ENCODE results near the gene BUD13. TPM values are rescaled to one million over a fixed set of nuclear protein-coding genes. Genes with fewer than 3 reads are reported as not detected.

BUD13 gene
- total and polyA plus RNA-seq, 2 of the 13 experiments (the other 11 are each of a cell fraction or from before 2014, with no cell fraction given): 13.3 to 25.9 TPM

DNA sequence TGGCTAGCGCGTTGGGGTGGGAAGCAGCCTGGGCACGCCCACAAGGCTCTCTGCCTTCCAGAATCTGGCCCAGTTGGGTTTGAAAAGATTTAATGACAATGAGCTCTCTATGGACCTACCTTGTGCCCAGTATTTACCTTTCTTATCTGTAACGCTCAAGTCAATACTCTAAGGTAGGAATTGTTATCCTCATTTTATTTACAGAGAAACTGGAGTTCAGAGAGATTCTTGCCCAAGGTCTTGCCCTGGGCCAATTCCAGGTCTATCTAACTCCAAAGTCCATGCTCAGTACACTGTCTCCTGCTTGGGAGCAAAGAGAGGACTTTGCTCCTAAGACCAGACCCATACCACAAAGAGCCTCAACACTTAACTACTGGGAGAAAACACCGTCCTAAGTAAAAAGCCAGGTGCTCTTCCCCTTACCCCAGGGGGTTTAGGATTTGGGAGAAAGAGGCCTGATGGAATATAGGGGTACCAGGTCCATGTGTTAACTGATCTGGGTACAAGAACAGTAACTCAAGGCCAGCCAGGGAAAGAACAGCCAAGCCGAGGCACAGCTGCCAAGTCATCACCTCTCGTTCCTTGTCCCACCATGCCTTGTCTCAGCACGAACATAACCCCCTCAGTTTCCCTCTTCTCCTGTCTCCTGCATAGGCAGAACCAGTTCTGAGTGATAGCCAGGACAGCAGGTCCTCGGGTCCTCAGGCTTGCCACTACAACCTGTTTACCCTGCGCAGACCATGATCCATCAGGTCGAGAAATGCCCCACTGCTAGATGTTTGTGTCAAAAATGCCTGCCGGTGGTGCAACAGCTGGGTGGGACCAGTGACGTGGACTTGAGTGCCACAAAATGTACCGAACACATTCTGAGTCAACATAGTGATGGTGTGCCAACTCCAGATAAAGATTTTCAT is 35.7 kb upstream of the BUD13 start (continued):
- TF ChIP-seq, protein P1, sequence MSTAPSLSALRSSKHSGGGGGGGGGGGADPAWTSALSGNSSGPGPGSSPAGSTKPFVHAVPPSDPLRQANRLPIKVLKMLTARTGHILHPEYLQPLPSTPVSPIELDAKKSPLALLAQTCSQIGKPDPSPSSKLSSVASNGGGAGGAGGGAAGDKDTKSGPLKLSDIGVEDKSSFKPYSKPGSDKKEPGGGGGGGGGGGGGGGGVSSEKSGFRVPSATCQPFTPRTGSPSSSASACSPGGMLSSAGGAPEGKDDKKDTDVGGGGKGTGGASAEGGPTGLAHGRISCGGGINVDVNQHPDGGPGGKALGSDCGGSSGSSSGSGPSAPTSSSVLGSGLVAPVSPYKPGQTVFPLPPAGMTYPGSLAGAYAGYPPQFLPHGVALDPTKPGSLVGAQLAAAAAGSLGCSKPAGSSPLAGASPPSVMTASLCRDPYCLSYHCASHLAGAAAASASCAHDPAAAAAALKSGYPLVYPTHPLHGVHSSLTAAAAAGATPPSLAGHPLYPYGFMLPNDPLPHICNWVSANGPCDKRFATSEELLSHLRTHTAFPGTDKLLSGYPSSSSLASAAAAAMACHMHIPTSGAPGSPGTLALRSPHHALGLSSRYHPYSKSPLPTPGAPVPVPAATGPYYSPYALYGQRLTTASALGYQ (CRISPR knock-in tag; IDR thresholded peaks at IDR 0.05): peak; percentile 98
- TF ChIP-seq NBN (conservative IDR thresholded peaks at IDR 0.05): no peak
- no peak for TF ChIP-seq MLLT10 (CRISPR knock-in tag; IDR thresholded peaks at IDR 0.05)
- TF ChIP-seq, protein P2, sequence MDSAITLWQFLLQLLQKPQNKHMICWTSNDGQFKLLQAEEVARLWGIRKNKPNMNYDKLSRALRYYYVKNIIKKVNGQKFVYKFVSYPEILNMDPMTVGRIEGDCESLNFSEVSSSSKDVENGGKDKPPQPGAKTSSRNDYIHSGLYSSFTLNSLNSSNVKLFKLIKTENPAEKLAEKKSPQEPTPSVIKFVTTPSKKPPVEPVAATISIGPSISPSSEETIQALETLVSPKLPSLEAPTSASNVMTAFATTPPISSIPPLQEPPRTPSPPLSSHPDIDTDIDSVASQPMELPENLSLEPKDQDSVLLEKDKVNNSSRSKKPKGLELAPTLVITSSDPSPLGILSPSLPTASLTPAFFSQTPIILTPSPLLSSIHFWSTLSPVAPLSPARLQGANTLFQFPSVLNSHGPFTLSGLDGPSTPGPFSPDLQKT (CRISPR knock-in tag; IDR thresholded peaks at IDR 0.05; ENCODE audit: borderline replicate concordance): no peak
- peak; percentile 99 for TF ChIP-seq NR2F6 (IDR thresholded peaks at IDR 0.05)
- peak; percentile 99 for TF ChIP-seq NR2F6 (CRISPR knock-in tag; IDR thresholded peaks at IDR 0.05)
- TF ChIP-seq ZMAT3 (CRISPR knock-in tag; conservative IDR thresholded peaks at IDR 0.05): peak; percentile 33; the same call in 1 of the 2 replicates
- TF ChIP-seq MTA1 (CRISPR knock-in tag; IDR thresholded peaks at IDR 0.05; ENCODE audit: borderline replicate concordance): no peak; the same call in 1 of the 2 replicates
- no peak for TF ChIP-seq RFX5 (IDR thresholded peaks at IDR 0.05; ENCODE audit: low read depth, low read length)
- no peak for TF ChIP-seq DR1 (CRISPR knock-in tag; IDR thresholded peaks at IDR 0.05)
- TF ChIP-seq PHF21A (CRISPR knock-in tag; IDR thresholded peaks at IDR 0.05): peak; percentile 94
- TF ChIP-seq, protein P3, sequence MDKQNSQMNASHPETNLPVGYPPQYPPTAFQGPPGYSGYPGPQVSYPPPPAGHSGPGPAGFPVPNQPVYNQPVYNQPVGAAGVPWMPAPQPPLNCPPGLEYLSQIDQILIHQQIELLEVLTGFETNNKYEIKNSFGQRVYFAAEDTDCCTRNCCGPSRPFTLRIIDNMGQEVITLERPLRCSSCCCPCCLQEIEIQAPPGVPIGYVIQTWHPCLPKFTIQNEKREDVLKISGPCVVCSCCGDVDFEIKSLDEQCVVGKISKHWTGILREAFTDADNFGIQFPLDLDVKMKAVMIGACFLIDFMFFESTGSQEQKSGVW (CRISPR knock-in tag; IDR thresholded peaks at IDR 0.05; ENCODE audit: borderline replicate concordance): no peak
- no peak for TF ChIP-seq PAX8 (CRISPR knock-in tag; IDR thresholded peaks at IDR 0.05; ENCODE audit: borderline replicate concordance)
- peak; percentile 91 for TF ChIP-seq TARDBP (CRISPR knock-in tag; IDR thresholded peaks at IDR 0.05)
- no peak for TF ChIP-seq ATF7-NPFF (CRISPR knock-in tag; IDR thresholded peaks at IDR 0.05; ENCODE audit: low read depth)
- TF ChIP-seq, protein P4, sequence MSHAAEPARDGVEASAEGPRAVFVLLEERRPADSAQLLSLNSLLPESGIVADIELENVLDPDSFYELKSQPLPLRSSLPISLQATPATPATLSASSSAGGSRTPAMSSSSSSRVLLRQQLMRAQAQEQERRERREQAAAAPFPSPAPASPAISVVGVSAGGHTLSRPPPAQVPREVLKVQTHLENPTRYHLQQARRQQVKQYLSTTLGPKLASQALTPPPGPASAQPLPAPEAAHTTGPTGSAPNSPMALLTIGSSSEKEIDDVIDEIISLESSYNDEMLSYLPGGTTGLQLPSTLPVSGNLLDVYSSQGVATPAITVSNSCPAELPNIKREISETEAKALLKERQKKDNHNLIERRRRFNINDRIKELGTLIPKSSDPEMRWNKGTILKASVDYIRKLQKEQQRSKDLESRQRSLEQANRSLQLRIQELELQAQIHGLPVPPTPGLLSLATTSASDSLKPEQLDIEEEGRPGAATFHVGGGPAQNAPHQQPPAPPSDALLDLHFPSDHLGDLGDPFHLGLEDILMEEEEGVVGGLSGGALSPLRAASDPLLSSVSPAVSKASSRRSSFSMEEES (CRISPR knock-in tag; IDR thresholded peaks at IDR 0.05): peak; percentile 80
- peak; percentile 81; the same call in 1 of the 2 replicates for TF ChIP-seq SIX4 (CRISPR knock-in tag; IDR thresholded peaks at IDR 0.05)
- no peak for TF ChIP-seq MATR3 (CRISPR knock-in tag; IDR thresholded peaks at IDR 0.05)
- TF ChIP-seq, protein P5, sequence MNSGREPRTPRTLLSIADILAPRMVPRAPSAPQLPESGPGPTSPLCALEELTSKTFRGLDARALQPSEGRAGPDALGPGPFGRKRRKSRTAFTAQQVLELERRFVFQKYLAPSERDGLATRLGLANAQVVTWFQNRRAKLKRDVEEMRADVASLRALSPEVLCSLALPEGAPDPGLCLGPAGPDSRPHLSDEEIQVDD (CRISPR knock-in tag; IDR thresholded peaks at IDR 0.05; ENCODE audit: borderline replicate concordance): no peak
- TF ChIP-seq CCAR2 (optimal IDR thresholded peaks at IDR 0.05; ENCODE audit: low read depth, low read length): no peak
- no peak for TF ChIP-seq NFE2L1 (CRISPR knock-in tag; IDR thresholded peaks at IDR 0.05; ENCODE audit: borderline replicate concordance)
- no peak for TF ChIP-seq ELF4 (CRISPR knock-in tag; IDR thresholded peaks at IDR 0.05; ENCODE audit: borderline replicate concordance)
- TF ChIP-seq TGIF2 (CRISPR knock-in tag; IDR thresholded peaks at IDR 0.05): 0 out of 2 replicates have a peak, but pooled peaks have one; percentile 65
- TF ChIP-seq ZNF121 (CRISPR knock-in tag; IDR thresholded peaks at IDR 0.05): peak; percentile 37; the same call in 1 of the 2 replicates

Data from HepG2 (cell line).